AG09319 (cell line): ENCODE results near the gene DHRS3.

ENCODE experiments used
- DNase-seq: peaks from one replicate; pipeline ENCODE4 v3.0.0-alpha.2; 2010; ENCODE audit warnings: low read depth; ENCODE audit errors: extremely low read depth
- CTCF ChIP-seq: IDR thresholded peaks from 2 replicates; pipeline ENCODE4 v1.5.1; 2011; ENCODE audit warnings: low read depth, mild to moderate bottlenecking, inconsistent platforms, low read length, moderate library complexity

Gene DHRS3

DNA sequence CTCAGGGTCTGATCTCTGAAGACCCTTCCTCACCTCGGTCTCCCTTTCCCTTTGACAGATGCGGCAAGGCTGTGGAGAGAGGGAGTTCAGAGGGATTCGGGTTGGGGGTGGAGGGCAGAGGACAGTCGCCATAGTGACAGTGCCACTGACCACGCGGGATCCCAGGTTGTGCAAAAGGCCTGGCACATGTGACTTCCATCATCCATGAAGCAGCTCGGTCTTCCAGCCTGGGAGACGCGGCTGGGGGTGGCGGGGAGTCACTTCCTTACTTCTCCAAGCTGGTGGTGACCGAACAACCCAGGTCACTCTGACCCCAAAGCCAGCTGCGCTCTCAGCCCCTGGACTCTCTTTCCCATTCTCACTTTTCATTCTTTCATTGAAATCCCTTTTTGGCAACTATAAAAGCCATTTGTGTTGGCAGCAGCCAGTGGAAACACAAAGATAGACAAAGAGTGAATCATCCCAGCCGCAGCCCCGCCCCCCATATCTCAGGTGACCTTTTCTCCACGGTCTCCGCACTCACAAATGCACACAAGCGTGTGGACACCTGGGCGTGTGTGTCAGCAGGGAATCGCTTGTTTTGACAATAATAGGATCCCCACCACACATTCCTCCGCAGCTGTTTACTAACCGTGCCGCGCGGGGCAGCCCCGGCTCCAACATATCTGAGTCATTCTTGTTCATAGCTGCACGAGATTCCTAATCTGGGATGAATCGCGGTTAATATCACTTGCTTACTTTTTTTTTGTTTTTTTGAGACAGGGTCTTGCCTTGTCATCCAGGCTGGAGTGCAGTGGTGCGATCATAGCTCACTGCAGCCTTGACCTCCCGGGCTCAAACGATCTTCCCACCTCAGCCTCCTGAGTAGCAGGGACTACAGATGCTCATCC, 68.3 kb downstream of the DHRS3 start:
- TF ChIP-seq CTCF, result no peak
- peak; percentile 90 for DNase-seq

DNA sequence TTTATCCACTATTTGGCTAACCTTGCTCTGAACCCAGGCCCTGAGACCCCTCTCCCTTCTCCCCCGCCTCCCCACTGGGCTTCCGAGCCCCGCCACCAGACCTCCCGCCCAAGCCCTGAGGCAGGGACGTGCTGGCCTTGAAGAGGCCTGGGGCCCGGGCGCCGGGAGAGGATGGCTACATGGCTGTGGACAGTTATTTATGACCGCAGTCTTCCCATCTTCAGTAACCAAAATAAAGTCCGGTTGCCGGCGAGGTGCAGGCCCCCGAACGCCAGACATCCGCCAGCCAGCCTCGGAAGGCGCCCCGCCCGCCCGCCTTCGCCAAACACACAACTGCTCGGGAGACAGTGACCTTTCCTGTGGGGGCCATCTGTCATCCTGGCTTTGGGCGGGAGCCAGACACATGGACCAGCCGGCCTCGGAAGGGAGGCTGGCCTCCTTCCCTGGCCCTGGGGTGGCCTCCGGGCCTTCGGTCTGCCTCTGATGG, 69.0 kb downstream of the DHRS3 start:
- TF ChIP-seq CTCF, result no peak
- DNase-seq, result no peak

GRCh38 chr1:12548279-12548972, 69.6 kb downstream of the DHRS3 start:
- DNase-seq, result no peak
- no peak for TF ChIP-seq CTCF

- no peak for TF ChIP-seq CTCF
- no peak for DNase-seq
Observed at GRCh38 chr1:12547586-12548225, 70.3 kb downstream of the DHRS3 start.

DNA sequence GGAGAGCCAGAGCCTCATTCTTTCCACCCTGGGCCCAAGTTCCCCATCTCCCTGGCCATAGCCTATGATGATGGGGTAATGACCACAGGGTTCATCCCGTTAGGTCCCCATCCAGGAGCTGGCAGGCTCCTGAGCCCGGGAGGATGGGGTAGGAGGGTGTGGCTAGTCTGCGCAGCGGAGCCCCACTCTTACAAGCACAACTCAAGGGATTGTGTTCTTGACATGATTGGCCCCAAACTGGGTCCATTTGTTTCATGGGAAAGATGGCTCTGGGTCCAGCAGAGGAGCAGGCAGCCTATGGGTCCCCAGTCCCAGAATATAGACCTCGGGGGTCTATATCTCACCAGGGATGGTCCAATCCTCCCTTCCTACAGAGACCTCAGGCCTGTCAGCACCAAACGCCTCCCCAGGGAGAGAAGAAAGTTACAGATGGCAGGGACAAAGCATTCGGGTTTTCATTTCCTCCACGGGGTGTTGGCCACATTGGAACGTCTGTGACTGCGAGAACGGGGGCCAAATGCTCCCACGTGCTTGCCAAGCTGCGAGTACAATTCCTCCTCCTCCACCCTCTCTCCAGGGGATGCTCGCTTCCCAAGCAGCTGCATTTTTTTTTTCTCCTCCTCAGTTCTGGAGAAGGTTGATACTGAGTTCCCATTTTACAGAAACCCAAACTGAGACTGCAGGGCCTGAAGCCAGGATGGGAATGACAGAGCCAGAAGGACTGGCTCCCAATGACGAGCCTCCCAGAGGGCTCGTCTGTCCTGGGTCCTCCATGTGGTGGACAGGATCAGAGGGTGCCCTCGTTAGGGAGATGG, 71.0 kb downstream of the DHRS3 start:
- DNase-seq, result no peak
- no peak for TF ChIP-seq CTCF

DNA sequence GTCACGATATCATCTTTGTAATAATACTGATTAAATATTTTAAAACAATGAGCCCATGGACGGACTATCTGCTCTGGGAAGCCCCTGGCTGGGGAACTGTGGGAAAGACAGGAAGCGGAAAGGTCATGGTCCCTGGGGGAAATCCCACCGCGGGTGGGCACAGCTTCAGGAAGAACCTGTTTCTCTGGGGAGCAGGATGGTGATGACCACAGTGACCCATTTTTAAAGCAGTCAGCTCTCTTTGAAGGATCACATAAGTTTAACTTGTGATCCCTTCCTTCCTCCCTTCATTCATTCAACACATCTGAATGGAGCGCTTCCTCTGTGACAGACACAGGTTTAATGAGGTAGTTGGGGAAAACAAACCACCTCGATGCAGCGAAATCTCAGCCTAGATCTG, 73.0 kb downstream of the DHRS3 start:
- TF ChIP-seq CTCF, result no peak
- DNase-seq, result no peak
